B cell (primary cell): ENCODE data around the gene ANKRD44. TPM values are rescaled to one million over a fixed set of nuclear protein-coding genes. Genes with fewer than 3 reads are reported as not detected.
"Not testable (repeated sequence)": the region's sequence is repeated elsewhere in the genome, so short reads cannot be mapped to it uniquely, and the experiment has no call there.

Source experiments
- ATAC-seq: fragments of 200-7000 bp; cut with Tn5 transposase; one replicate; pipeline ENCODE4 v1.10.0; 2021; ENCODE audit warnings: low read depth, mild to moderate bottlenecking, moderate number of reproducible peaks, moderate library complexity
- CTCF ChIA-PET: fragments of 350-600 bp; sonication (Branson Sonifier 250); formaldehyde crosslinking; loops from one replicate; lab custom pipeline; 2021; ENCODE audit warnings: antibody characterized with exemption, inconsistent platforms; lab: Charles Lee
- POLR2A ChIA-PET: fragments of 350-600 bp; sonication (Branson Sonifier 250); formaldehyde crosslinking; loops from one replicate; lab custom pipeline; 2021; ENCODE audit warnings: antibody characterized with exemption; lab: Charles Lee
- DNase-seq: peaks from one replicate; pipeline ENCODE4 v3.0.0; 2013
- H2AFZ ChIP-seq: 2 replicates; pipeline ENCODE4 v1.6.1; 2012; ENCODE audit warnings: mild to moderate bottlenecking, low read depth, low read length; ENCODE audit not compliant: insufficient read depth, poor library complexity, severe bottlenecking
- H3K27ac ChIP-seq, 2 donors: 1 replicate in 1 of 2; 2 replicates in 1 of 2; pipeline ENCODE4 v1.5.1; 2012 to 2013; ENCODE audit warnings: low read length in 2 of 2, mild to moderate bottlenecking in 2 of 2, moderate library complexity in 1 of 2
- H3K27me3 ChIP-seq, 4 experiments: fragments of 200-600 bp in 1 of 4; sonication (generic) in 1 of 4; replicated peaks in 1 of 4; 1 replicate in 2 of 4; 2 replicates in 2 of 4; pipeline versions ENCODE4 v1.6.1 to v1.7.0; 2013 to 2016; ENCODE audit warnings: low read length in 3 of 4, mild to moderate bottlenecking in 2 of 4, mixed read lengths in 1 of 4, moderate library complexity in 1 of 4; ENCODE audit not compliant: insufficient read depth in 4 of 4, control insufficient read depth in 3 of 4; ENCODE audit errors: control extremely low read depth in 1 of 4
- H3K36me3 ChIP-seq, 2 experiments: replicated peaks in 1 of 2; 1 replicate in 1 of 2; 2 replicates in 1 of 2; pipeline versions ENCODE4 v1.6.1 to v1.7.1; 2013; ENCODE audit warnings: low read length in 1 of 2; ENCODE audit not compliant: insufficient read depth in 2 of 2, control insufficient read depth in 1 of 2; ENCODE audit errors: control extremely low read depth in 1 of 2, extremely low read depth in 1 of 2
- H3K4me1 ChIP-seq, 2 donors: fragments of 200-600 bp in 1 of 2; sonication (generic) in 1 of 2; 1 replicate in 1 of 2; 2 replicates in 1 of 2; pipeline versions ENCODE4 v1.5.1 to v1.6.1; 2013 to 2017; ENCODE audit warnings: low read length in 2 of 2; ENCODE audit not compliant: control insufficient read depth in 2 of 2, insufficient read depth in 2 of 2
- H3K4me2 ChIP-seq: replicated peaks from 2 replicates; pipeline ENCODE3; 2012; ENCODE audit warnings: mild to moderate bottlenecking, low read depth, low read length; ENCODE audit not compliant: poor library complexity, severe bottlenecking
- H3K4me3 ChIP-seq, 5 experiments: fragments of 200-600 bp in 1 of 5; sonication (generic) in 1 of 5; 1 replicate in 3 of 5; 2 replicates in 2 of 5; pipeline versions ENCODE4 v1.5.1 to v1.7.0; 2011 to 2016; ENCODE audit warnings: low read length in 4 of 5, mild to moderate bottlenecking in 4 of 5, low read depth in 2 of 5, control low read depth in 1 of 5, moderate library complexity in 1 of 5; ENCODE audit not compliant: insufficient read depth in 1 of 5; ENCODE audit errors: control extremely low read depth in 1 of 5, extremely low read depth in 1 of 5
- H3K79me2 ChIP-seq: fragments of 200-600 bp; sonication (generic); one replicate; pipeline ENCODE4 v1.6.0; 2016; ENCODE audit warnings: low read length; ENCODE audit not compliant: control insufficient read depth, insufficient read depth
- H3K9ac ChIP-seq: fragments of 200-600 bp; sonication (generic); 2 replicates; pipeline ENCODE4 v1.6.1; 2017; ENCODE audit warnings: mild to moderate bottlenecking, low read length, moderate library complexity
- H3K9me3 ChIP-seq, 3 donors: one replicate each; pipeline versions ENCODE4 v1.6.1 to v1.7.1; 2013; ENCODE audit warnings: low read length in 2 of 3; ENCODE audit not compliant: control insufficient read depth in 2 of 3, insufficient read depth in 1 of 3; ENCODE audit errors: control extremely low read depth in 1 of 3
- H4K20me1 ChIP-seq: 2 replicates; pipeline ENCODE4 v1.6.0; 2012; ENCODE audit warnings: mild to moderate bottlenecking, low read length; ENCODE audit not compliant: insufficient read depth, control insufficient read depth, poor library complexity, severe bottlenecking
- H3K27ac Mint-ChIP-seq: one replicate; pipeline ENCODE4 v1.8.0; 2021; ENCODE audit warnings: mixed read lengths
- H3K27me3 Mint-ChIP-seq: one replicate; pipeline ENCODE4 v1.8.0; 2021; ENCODE audit warnings: mixed read lengths
- H3K4me1 Mint-ChIP-seq: one replicate; pipeline ENCODE4 v1.8.0; 2021; ENCODE audit warnings: mixed read lengths
- H3K4me3 Mint-ChIP-seq: one replicate; pipeline ENCODE4 v1.8.0; 2021; ENCODE audit warnings: mixed read lengths
- H3K9me3 Mint-ChIP-seq: one replicate; pipeline ENCODE4 v1.8.0; 2022; ENCODE audit warnings: mixed read lengths; ENCODE audit not compliant: insufficient read depth
- EZH2 ChIP-seq: IDR thresholded peaks from 2 replicates; pipeline ENCODE4 v1.6.1; 2012; ENCODE audit warnings: borderline replicate concordance, low read depth, mild to moderate bottlenecking, moderate library complexity, low read length; ENCODE audit not compliant: insufficient read depth, poor library complexity, severe bottlenecking
- WGBS: methylation state at CpG from one replicate; pipeline ENCODE4 v1.1.5; 2013; ENCODE audit warnings: missing lambda C conversion rate; ENCODE audit not compliant: insufficient coverage; 5-methylcytosine and 5-hydroxymethylcytosine counted together
- intact Hi-C: fragments of 100-400 bp; cut with micrococcal nuclease; formaldehyde crosslinking; loops from one replicate; pipeline ENCODE4 v1.10.0; 2022
- polyA plus RNA-seq: library from polyadenylated mRNA; depleted of rRNA; stranded (reverse); fragments of >200 nt; gene quantifications from 2 replicates; pipeline ENCODE4 v1.2.3, GENCODE V29; 2012
- total RNA-seq, 2 donors: library from RNA; stranded (reverse); fragments of 120-200 nt in 1 of 2; gene quantifications; 1 replicate in 1 of 2; 2 replicates in 1 of 2; pipeline versions ENCODE4 v1.2.3 to v1.2.4, GENCODE V29; 2013 to 2022
- TF ChIP-seq, protein P1 (sequence below): fragments of 200-600 bp; IDR thresholded peaks from one replicate; pipeline ENCODE4 v1.8.0; 2022; ENCODE audit warnings: antibody characterized with exemption, mild to moderate bottlenecking

ANKRD44 gene
- total and polyA plus RNA-seq, 2 donors (not counting 1 experiment from before 2014, with no cell fraction given) = 92.6 to 457 TPM

DNA sequence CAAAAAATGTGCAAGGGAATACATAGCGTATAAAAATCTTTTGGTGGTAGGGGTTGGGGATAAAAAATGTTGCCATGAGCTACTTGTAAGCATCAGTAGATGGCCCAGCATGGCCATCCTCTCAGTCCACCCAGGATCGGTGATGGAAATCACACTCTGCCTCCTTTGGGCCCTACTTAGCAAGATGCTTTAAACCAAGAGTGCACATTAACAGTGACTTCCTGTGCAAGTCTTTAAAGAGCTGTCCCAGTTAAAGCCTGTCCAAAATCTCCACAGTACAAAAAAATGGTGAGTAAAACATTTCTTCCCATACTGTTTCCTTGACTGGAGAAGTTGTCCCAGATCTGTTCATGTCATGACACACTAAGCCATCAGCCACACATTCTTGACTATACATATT lies 18.0 kb downstream of the ANKRD44 start:
- H3K4me1 Mint-ChIP-seq = peaks cover 78% of the 10 kb centered on the region
- peaks cover 33% of the 10 kb centered on the region for H4K20me1 ChIP-seq
- DNase-seq (no peak), ATAC-seq (no peak)
- H3K9me3 ChIP-seq = no peaks in the 10 kb centered on the region
- ChIA-PET POLR2A (interaction anchor here (0.7 kb wide), 1 partner anchor 17 kb away, joined by 3 read pairs; no protein-coding TSS in a partner anchor), CTCF (interaction anchor here (0.6 to 1.7 kb wide), 4 partner anchors 15 to 145 kb away, joined by 3 to 9 read pairs (median 3); no protein-coding TSS in a partner anchor)
- H3K4me1 ChIP-seq = peaks cover 72 to 87% of the 10 kb centered on the region in 2 donors
- peak overlapping the region; percentile 61 for H3K9ac ChIP-seq
- H3K27ac ChIP-seq = peak overlapping the region; percentile 69 to 86
- WGBS = 50% methylated on average over 1 of the region's 2 CpGs
- H3K4me3 Mint-ChIP-seq = peak overlapping the region; percentile 86
- peaks cover 100% of the 10 kb centered on the region for H3K79me2 ChIP-seq
- H3K27ac Mint-ChIP-seq = peak overlapping the region; percentile 84
- intact Hi-C loops = loop anchor here (2.0 kb wide), 1 partner anchor 14 kb away; no protein-coding TSS in a partner anchor
- no peaks in the 10 kb centered on the region for H3K27me3 Mint-ChIP-seq
- TF ChIP-seq, protein P1, sequence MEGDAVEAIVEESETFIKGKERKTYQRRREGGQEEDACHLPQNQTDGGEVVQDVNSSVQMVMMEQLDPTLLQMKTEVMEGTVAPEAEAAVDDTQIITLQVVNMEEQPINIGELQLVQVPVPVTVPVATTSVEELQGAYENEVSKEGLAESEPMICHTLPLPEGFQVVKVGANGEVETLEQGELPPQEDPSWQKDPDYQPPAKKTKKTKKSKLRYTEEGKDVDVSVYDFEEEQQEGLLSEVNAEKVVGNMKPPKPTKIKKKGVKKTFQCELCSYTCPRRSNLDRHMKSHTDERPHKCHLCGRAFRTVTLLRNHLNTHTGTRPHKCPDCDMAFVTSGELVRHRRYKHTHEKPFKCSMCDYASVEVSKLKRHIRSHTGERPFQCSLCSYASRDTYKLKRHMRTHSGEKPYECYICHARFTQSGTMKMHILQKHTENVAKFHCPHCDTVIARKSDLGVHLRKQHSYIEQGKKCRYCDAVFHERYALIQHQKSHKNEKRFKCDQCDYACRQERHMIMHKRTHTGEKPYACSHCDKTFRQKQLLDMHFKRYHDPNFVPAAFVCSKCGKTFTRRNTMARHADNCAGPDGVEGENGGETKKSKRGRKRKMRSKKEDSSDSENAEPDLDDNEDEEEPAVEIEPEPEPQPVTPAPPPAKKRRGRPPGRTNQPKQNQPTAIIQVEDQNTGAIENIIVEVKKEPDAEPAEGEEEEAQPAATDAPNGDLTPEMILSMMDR = no peak
- no peak for TF ChIP-seq EZH2
- peaks cover 0 to 24% of the 10 kb centered on the region in 2 experiments for H3K36me3 ChIP-seq
- peak overlapping the region; percentile 14 to 69 (median 27) for H3K4me3 ChIP-seq
- H3K27me3 ChIP-seq = no peaks in the 10 kb centered on the region
- peaks cover 2% of the 10 kb centered on the region for H3K9me3 Mint-ChIP-seq
- H3K4me2 ChIP-seq = peak overlapping the region; percentile 72
- no peak overlapping the region for H2AFZ ChIP-seq

- peaks cover 65% of the 10 kb centered on the region for H4K20me1 ChIP-seq
- CTCF ChIA-PET = interaction anchor here (1.4 to 1.6 kb wide), 2 partner anchors 16 to 97 kb away, joined by 4 to 5 read pairs; no protein-coding TSS in a partner anchor
- peaks cover 100% of the 10 kb centered on the region for H3K79me2 ChIP-seq
- WGBS = 80% methylated on average over 7 of the region's 7 CpGs
- DNase-seq, H2AFZ ChIP-seq, H3K9me3 Mint-ChIP-seq, H3K27me3 Mint-ChIP-seq, ATAC-seq, H3K27me3 ChIP-seq, H3K9me3 ChIP-seq, POLR2A ChIA-PET: not testable (repeated sequence)
- H3K4me1 ChIP-seq = peaks cover 64 to 79% of the 10 kb centered on the region in 2 donors
- Mint-ChIP-seq H3K4me3 (peak overlapping the region; percentile 76), H3K27ac (peak overlapping the region; percentile 85), H3K4me1 (peaks cover 70% of the 10 kb centered on the region)
- H3K27ac ChIP-seq = peak overlapping the region in 1 of 2 donors; percentile 71
- peak overlapping the region; percentile 16 for H3K9ac ChIP-seq
- H3K4me3 ChIP-seq = peak overlapping the region in 1 of 5 experiments; percentile 15
- peak overlapping the region; percentile 37 for H3K4me2 ChIP-seq
- intact Hi-C loops = loop anchor here (1.0 to 2.0 kb wide), 2 partner anchors 10 to 23 kb away; no protein-coding TSS in a partner anchor
- peaks cover 0 to 27% of the 10 kb centered on the region in 2 experiments for H3K36me3 ChIP-seq
Measured at GRCh38 chr2:197287596-197287932, 23.0 kb downstream of the ANKRD44 start.
